Osteoblast (primary cell): ENCODE measurements around the gene KIR3DL2. TPM values are rescaled to one million over a fixed set of nuclear protein-coding genes. Genes with fewer than 3 reads are reported as not detected.

ENCODE experiments used
- DNase-seq: peaks from one replicate; pipeline ENCODE4 v3.0.0; 2011; ENCODE audit warnings: low spot score, mixed read lengths; ENCODE audit not compliant: insufficient read length; ENCODE audit errors: missing footprints
- H2AFZ ChIP-seq: 2 replicates; pipeline ENCODE4 v1.6.0; 2011; ENCODE audit warnings: mild to moderate bottlenecking, low read length
- H3K27ac ChIP-seq: 2 replicates; pipeline ENCODE4 v1.5.1; 2011; ENCODE audit warnings: mild to moderate bottlenecking, low read depth, low read length, moderate library complexity
- H3K27me3 ChIP-seq: 2 replicates; pipeline ENCODE4 v1.6.0; 2012; ENCODE audit warnings: mild to moderate bottlenecking, control low read depth, inconsistent platforms, low read length, moderate library complexity; ENCODE audit not compliant: insufficient read depth
- H3K36me3 ChIP-seq: 2 replicates; pipeline ENCODE4 v1.5.1; 2011; ENCODE audit warnings: mild to moderate bottlenecking, low read length, control low read depth, moderate library complexity; ENCODE audit not compliant: insufficient read depth
- H3K4me1 ChIP-seq: 2 replicates; pipeline ENCODE4 v1.5.1; 2011; ENCODE audit warnings: mild to moderate bottlenecking, low read length, control low read depth, moderate library complexity; ENCODE audit not compliant: insufficient read depth
- H3K4me2 ChIP-seq: 2 replicates; pipeline ENCODE4 v1.6.0; 2011; ENCODE audit warnings: mild to moderate bottlenecking, low read length; ENCODE audit not compliant: insufficient read depth
- H3K4me3 ChIP-seq: fragments of 200-600 bp; sonication (generic); 3 replicates; pipeline ENCODE4 v1.5.1; 2012; ENCODE audit warnings: mild to moderate bottlenecking, low read length, inconsistent platforms; ENCODE audit not compliant: insufficient read depth
- H3K79me2 ChIP-seq: 2 replicates; pipeline ENCODE4 v1.6.0; 2012; ENCODE audit warnings: mild to moderate bottlenecking, low read length, control low read depth, inconsistent platforms; ENCODE audit not compliant: insufficient read depth
- H3K9me3 ChIP-seq: 2 replicates; pipeline ENCODE4 v1.5.1; 2011; ENCODE audit warnings: low read depth, low read length, control low read depth
- H4K20me1 ChIP-seq: 2 replicates; pipeline ENCODE4 v1.6.0; 2012; ENCODE audit warnings: mild to moderate bottlenecking, low read length, control low read depth; ENCODE audit not compliant: insufficient read depth
- CTCF ChIP-seq: IDR thresholded peaks from 2 replicates; pipeline ENCODE4 v1.5.1; 2011; ENCODE audit warnings: mild to moderate bottlenecking, low read depth, low read length, moderate library complexity; ENCODE audit errors: extremely low read depth
- total RNA-seq: library from RNA; depleted of rRNA; stranded (reverse); fragments of >200 nt; gene quantifications from 2 replicates; pipeline ENCODE4 v1.2.3, GENCODE V29; 2012

KIR3DL2 gene
- total RNA-seq, 1 donor: not detected

- no peaks in the 10 kb centered on the region for H4K20me1 ChIP-seq
- no peak overlapping the region for H3K4me2 ChIP-seq
- no peak overlapping the region for H2AFZ ChIP-seq
- no peaks in the 10 kb centered on the region for H3K4me1 ChIP-seq
- H3K27me3 ChIP-seq: no peaks in the 10 kb centered on the region
- no peak for DNase-seq
- H3K27ac ChIP-seq: no peak overlapping the region
- H3K79me2 ChIP-seq: no peaks in the 10 kb centered on the region
- H3K36me3 ChIP-seq: no peaks in the 10 kb centered on the region
- H3K9me3 ChIP-seq: no peaks in the 10 kb centered on the region
- no peak overlapping the region for H3K4me3 ChIP-seq
- no peak for TF ChIP-seq CTCF
Measured at GRCh38 chr19:54881884-54882283, 31.6 kb downstream of the KIR3DL2 start.

- no peaks in the 10 kb centered on the region for H3K9me3 ChIP-seq
- H3K27ac ChIP-seq: no peak overlapping the region
- peak overlapping the region; percentile 39 for H3K4me3 ChIP-seq
- no peaks in the 10 kb centered on the region for H4K20me1 ChIP-seq
- no peaks in the 10 kb centered on the region for H3K4me1 ChIP-seq
- no peaks in the 10 kb centered on the region for H3K27me3 ChIP-seq
- no peak for TF ChIP-seq CTCF
- DNase-seq: no peak
- H3K36me3 ChIP-seq: no peaks in the 10 kb centered on the region
- H3K4me2 ChIP-seq: no peak overlapping the region
- no peak overlapping the region for H2AFZ ChIP-seq
- H3K79me2 ChIP-seq: no peaks in the 10 kb centered on the region
Measured at GRCh38 chr19:54882758-54883157, 32.5 kb downstream of the KIR3DL2 start.

- H2AFZ ChIP-seq: no peak overlapping the region
- no peak for DNase-seq
- no peaks in the 10 kb centered on the region for H3K36me3 ChIP-seq
- H3K27me3 ChIP-seq: no peaks in the 10 kb centered on the region
- H3K9me3 ChIP-seq: no peaks in the 10 kb centered on the region
- no peak overlapping the region for H3K4me2 ChIP-seq
- no peaks in the 10 kb centered on the region for H3K4me1 ChIP-seq
- H3K4me3 ChIP-seq: no peak overlapping the region
- TF ChIP-seq CTCF: no peak
- no peak overlapping the region for H3K27ac ChIP-seq
- H3K79me2 ChIP-seq: no peaks in the 10 kb centered on the region
- no peaks in the 10 kb centered on the region for H4K20me1 ChIP-seq
Measured at GRCh38 chr19:54883228-54883627, 33.0 kb downstream of the KIR3DL2 start.

- Histone ChIP-seq H3K36me3 (no peaks in the 10 kb centered on the region), H2AFZ (no peak overlapping the region), H3K79me2 (no peaks in the 10 kb centered on the region), H3K9me3 (no peaks in the 10 kb centered on the region), H3K4me3 (no peak overlapping the region), H3K27me3 (no peaks in the 10 kb centered on the region), H3K27ac (no peak overlapping the region), H4K20me1 (no peaks in the 10 kb centered on the region), H3K4me2 (no peak overlapping the region), H3K4me1 (no peaks in the 10 kb centered on the region)
- DNase-seq: peak; percentile 46
- no peak for TF ChIP-seq CTCF
Measured at GRCh38 chr19:54888239-54888638, 38.0 kb downstream of the KIR3DL2 start.
